Lower lobe of right lung (tissue), 2 donors: ENCODE measurements around the gene HYLS1. TPM values are rescaled to one million over a fixed set of nuclear protein-coding genes. Genes with fewer than 3 reads are reported as not detected.

Experiments
- ATAC-seq, 2 donors: fragments of 200-7000 bp; cut with Tn5 transposase; one replicate each; pipeline ENCODE4 v1.9.1; 2020 to 2022; ENCODE audit warnings: mild to moderate bottlenecking in 2 of 2, moderate library complexity in 2 of 2
- DNase-seq: peaks from one replicate; pipeline ENCODE4 v3.0.0-alpha.2; 2020
- H3K27ac ChIP-seq: fragments of 200-600 bp; one replicate; pipeline ENCODE4 v1.8.0; 2022
- H3K27me3 ChIP-seq: fragments of 200-600 bp; one replicate; pipeline ENCODE4 v1.8.0; 2022; ENCODE audit warnings: low read depth
- H3K36me3 ChIP-seq: fragments of 200-600 bp; one replicate; pipeline ENCODE4 v1.8.0; 2022; ENCODE audit warnings: mild to moderate bottlenecking
- H3K4me1 ChIP-seq: fragments of 200-600 bp; one replicate; pipeline ENCODE4 v1.8.0; 2022
- H3K4me3 ChIP-seq: fragments of 200-600 bp; one replicate; pipeline ENCODE4 v1.8.0; 2022; ENCODE audit warnings: mild to moderate bottlenecking
- H3K9me3 ChIP-seq: fragments of 200-600 bp; one replicate; pipeline ENCODE4 v1.8.0; 2022
- intact Hi-C: fragments of 100-400 bp; cut with DNase I; formaldehyde crosslinking; loops from one replicate; pipeline ENCODE4 v1.11.0; 2022
- total RNA-seq: library from RNA; stranded (reverse); fragmentation: NEBNext Ultra II Directional; extraction: Animal tissue kit (Norgen Biotek cat#: 25700); gene quantifications from one replicate; pipeline ENCODE4 v1.2.1, GENCODE V29; 2021
- TF ChIP-seq, protein P1 (sequence below): fragments of 200-600 bp; IDR thresholded peaks from one replicate; pipeline ENCODE4 v1.8.0; 2022; ENCODE audit warnings: antibody characterized with exemption, mild to moderate bottlenecking
- donor health status: DM: no; HTN: yes; CAD: no; lungs with severe emphysema.

HYLS1 gene
- total RNA-seq, 1 donor from 2014 or later = 4.5 TPM

DNA sequence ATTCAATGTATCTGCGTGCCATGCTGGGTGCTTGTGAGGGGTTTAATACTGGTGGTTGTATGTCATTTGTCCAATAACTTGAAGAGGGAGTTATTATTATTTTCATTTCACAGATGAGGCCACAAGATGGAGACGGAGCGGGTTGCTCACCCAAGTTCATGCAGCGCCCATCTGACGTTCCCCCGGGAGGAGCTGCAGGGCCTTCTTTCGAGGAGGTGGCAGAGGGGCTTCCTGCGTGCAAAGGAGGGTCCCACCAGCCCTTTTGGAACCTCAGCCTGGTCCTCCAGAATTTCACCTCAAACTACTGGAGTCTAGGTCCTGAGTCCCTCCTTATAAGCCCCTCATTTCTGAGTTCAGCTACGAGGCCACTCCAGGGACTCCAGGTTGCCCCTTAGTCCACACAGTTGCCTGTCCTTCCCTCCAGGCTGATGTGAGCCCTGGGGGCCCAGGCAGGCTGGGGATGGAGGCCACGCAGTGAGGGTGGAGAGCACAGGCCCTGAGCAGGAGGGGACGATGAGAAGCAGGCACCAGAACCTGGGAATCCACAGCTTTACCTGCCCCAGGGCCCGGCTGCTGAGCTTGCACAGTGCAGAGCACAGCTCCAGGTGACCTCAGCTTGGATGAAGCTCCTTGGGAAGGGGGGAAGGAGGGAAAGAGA, 55.4 kb downstream of the HYLS1 start:
- intact Hi-C loops = no loop called here
- Histone ChIP-seq H3K27me3 (peaks cover 3% of the 10 kb centered on the region), H3K36me3 (no peaks in the 10 kb centered on the region), H3K27ac (no peak overlapping the region), H3K4me3 (no peak overlapping the region), H3K9me3 (no peaks in the 10 kb centered on the region), H3K4me1 (no peaks in the 10 kb centered on the region)
- no peak for ATAC-seq
- DNase-seq = no peak
- TF ChIP-seq, protein P1, sequence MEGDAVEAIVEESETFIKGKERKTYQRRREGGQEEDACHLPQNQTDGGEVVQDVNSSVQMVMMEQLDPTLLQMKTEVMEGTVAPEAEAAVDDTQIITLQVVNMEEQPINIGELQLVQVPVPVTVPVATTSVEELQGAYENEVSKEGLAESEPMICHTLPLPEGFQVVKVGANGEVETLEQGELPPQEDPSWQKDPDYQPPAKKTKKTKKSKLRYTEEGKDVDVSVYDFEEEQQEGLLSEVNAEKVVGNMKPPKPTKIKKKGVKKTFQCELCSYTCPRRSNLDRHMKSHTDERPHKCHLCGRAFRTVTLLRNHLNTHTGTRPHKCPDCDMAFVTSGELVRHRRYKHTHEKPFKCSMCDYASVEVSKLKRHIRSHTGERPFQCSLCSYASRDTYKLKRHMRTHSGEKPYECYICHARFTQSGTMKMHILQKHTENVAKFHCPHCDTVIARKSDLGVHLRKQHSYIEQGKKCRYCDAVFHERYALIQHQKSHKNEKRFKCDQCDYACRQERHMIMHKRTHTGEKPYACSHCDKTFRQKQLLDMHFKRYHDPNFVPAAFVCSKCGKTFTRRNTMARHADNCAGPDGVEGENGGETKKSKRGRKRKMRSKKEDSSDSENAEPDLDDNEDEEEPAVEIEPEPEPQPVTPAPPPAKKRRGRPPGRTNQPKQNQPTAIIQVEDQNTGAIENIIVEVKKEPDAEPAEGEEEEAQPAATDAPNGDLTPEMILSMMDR = no peak

DNA sequence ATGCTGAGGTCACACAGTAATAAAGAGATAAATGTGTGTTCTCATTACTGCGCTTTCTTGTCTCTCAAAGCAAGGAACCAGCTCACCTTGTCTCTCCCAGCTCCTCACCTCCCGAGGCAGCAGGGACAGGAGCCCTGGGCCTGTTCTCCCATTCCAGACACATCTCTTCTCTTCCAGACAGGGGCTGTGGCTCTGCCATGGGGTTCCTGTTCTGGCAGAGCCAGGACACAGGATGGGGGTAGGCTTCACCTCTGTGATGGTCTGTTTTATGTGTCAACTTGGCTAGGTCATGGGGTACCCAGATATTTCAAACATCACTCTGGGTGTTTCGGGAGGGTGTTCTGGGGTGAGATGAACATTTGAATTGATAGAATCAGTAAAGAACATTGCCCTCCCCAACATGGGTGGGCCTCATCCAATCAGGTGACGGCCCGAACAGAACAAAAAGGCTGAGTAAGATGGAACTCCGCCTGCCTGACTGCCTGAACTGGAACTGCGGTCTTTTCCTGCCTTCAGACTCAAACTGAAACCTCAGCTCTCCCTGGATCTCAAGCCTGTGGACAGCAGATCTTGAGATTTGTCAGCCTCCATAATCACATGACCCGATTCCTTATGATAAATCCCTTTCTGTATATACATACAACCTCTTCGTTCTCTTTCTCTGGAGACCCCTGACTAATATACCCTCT, 56.3 kb downstream of the HYLS1 start:
- Histone ChIP-seq H3K27ac (no peak overlapping the region), H3K9me3 (no peaks in the 10 kb centered on the region), H3K27me3 (peaks cover 3% of the 10 kb centered on the region), H3K4me1 (no peaks in the 10 kb centered on the region), H3K36me3 (no peaks in the 10 kb centered on the region), H3K4me3 (no peak overlapping the region)
- ATAC-seq (no peak), DNase-seq (no peak)
- intact Hi-C loops = no loop called here
- TF ChIP-seq, protein P1 = no peak

DNA sequence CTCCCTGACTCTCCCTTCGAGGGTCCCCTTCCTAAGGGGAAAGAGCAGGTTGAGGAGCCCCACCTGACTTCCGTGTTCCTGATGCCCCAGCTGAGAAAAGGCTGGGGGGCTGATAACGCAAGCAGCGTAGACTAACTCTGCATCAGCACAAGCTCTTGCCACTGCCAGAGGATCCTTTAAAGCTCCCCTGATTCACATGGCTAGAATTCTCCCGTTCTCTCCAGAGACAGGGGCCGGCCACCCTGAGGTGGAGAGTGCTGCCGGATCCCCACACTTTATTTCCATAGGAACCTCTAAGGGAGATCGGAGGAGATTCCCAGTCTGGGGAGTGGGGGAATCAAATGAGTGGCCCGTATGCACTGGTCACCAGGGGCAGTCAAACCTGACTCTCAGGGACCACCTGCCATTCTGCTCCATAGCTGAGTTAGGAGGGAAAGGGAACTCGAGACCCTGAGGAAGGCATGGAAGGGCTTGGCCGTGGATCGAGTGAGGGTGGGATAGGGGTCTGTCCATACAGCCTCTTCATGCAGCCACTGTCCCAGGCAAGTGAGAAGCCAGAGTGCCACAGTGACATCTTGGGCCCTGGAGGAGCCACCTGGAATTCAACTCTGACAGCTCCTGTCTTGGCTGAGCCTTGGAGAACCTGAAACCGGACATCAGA, 57.0 kb downstream of the HYLS1 start:
- no peak for ATAC-seq
- no peak for DNase-seq
- H3K4me1 ChIP-seq = no peaks in the 10 kb centered on the region
- H3K36me3 ChIP-seq = no peaks in the 10 kb centered on the region
- peaks cover 3% of the 10 kb centered on the region for H3K27me3 ChIP-seq
- TF ChIP-seq, protein P1 = no peak
- no peak overlapping the region for H3K27ac ChIP-seq
- intact Hi-C loops = no loop called here
- no peak overlapping the region for H3K4me3 ChIP-seq
- H3K9me3 ChIP-seq = no peaks in the 10 kb centered on the region

GRCh38 chr11:125945011-125945796, 57.7 kb downstream of the HYLS1 start:
- DNase-seq (no peak), ATAC-seq (no peak)
- H3K4me3 ChIP-seq = no peak overlapping the region
- peaks cover 3% of the 10 kb centered on the region for H3K27me3 ChIP-seq
- intact Hi-C loops = no loop called here
- H3K9me3 ChIP-seq = no peaks in the 10 kb centered on the region
- H3K27ac ChIP-seq = no peak overlapping the region
- TF ChIP-seq, protein P1 = no peak
- no peaks in the 10 kb centered on the region for H3K36me3 ChIP-seq
- H3K4me1 ChIP-seq = no peaks in the 10 kb centered on the region

GRCh38 chr11:125945797-125946520, 58.5 kb downstream of the HYLS1 start, which contains the start of gene VSIG10L2:
Gene VSIG10L2, plus strand, starts transcription at chr11:125946044. Its CDS starts 12 bp downstream, at chr11:125946056.
- H3K9me3 ChIP-seq = no peaks in the 10 kb centered on the region
- TF ChIP-seq, protein P1 = no peak
- no peaks in the 10 kb centered on the region for H3K36me3 ChIP-seq
- H3K27ac ChIP-seq = no peak within 1 kb of the TSS
- H3K4me1 ChIP-seq = no peaks in the 10 kb centered on the region
- no peak for DNase-seq
- H3K27me3 ChIP-seq = peaks cover 3% of the 10 kb centered on the region
- H3K4me3 ChIP-seq = no peak within 1 kb of the TSS
- intact Hi-C loops = no loop called here
- ATAC-seq = no peak
